Measurements from ENCODE around the gene IMMP2L. TPM values are rescaled to one million over a fixed set of nuclear protein-coding genes. Genes with fewer than 3 reads are reported as not detected.

Gene IMMP2L
- total and polyA plus RNA-seq, 4 donors, result 7.3 to 21.1 (median 12.4) TPM

DNA sequence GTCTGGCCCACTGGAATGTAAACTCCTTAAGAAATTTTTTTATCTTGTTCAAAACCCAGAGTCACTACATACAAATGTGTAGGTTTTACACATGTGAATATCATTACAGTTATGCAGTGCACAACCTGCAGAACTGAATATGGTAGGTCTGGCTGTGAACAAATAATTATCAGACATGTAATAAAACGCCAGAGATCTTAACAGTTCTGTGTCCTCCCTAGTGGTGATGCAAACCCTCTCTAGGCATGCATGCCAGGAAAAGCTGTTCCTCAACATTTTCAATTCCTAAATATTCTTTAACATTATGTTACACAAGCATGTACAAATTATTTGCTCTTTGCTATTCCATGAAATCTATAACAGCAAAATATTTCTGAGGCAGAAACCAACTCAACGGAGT, 124.6 kb downstream of the IMMP2L start:
- Histone ChIP-seq H3K27me3 (ENCODE audit: control insufficient read depth in 4 of 4, insufficient read depth in 4 of 4, low read length in 3 of 4) (no peaks in the 10 kb centered on the region), H3K36me3 (ENCODE audit: control insufficient read depth in 4 of 4, insufficient read depth in 3 of 4, low read depth in 1 of 4, low read length in 3 of 4) (no peaks in the 10 kb centered on the region), H3K4me1 (ENCODE audit: control insufficient read depth in 4 of 4, insufficient read depth in 4 of 4, low read length in 3 of 4) (no peaks in the 10 kb centered on the region), H3K27ac (ENCODE audit: low read depth in 1 of 2, low read length in 2 of 2) (no peak overlapping the region), H3K9ac (ENCODE audit: low read depth in 1 of 2, low read length in 2 of 2) (no peak overlapping the region), H3K9me3 (ENCODE audit: control insufficient read depth in 4 of 4, low read length in 3 of 4) (peaks cover 0 to 6% (median 1%) of the 10 kb centered on the region in 4 donors), H3K4me3 (ENCODE audit: low read depth in 1 of 3, low read length in 3 of 3) (no peak overlapping the region)
- 96% methylated on average over 2 of the region's 2 CpGs for WGBS
- TF ChIP-seq YY1 (IDR thresholded peaks at IDR 0.05) (no peak), JUND (IDR thresholded peaks at IDR 0.05) (no peak), HNF4A (conservative IDR thresholded peaks at IDR 0.05) (no peak), SP1 (IDR thresholded peaks at IDR 0.05) (no peak), TAF1 (conservative IDR thresholded peaks at IDR 0.05) (no peak), RXRA (IDR thresholded peaks at IDR 0.05) (no peak), RAD21 (IDR thresholded peaks at IDR 0.05) (no peak), FOXA1 (IDR thresholded peaks at IDR 0.05) (no peak), EGR1 (IDR thresholded peaks at IDR 0.05; ENCODE audit: low read depth in 2 of 2) (no peak), HNF4G (IDR thresholded peaks at IDR 0.05) (no peak), GABPA (IDR thresholded peaks at IDR 0.05 in 1 of 2, conservative IDR thresholded peaks at IDR 0.05 in 1 of 2) (no peak), NR2F2 (IDR thresholded peaks at IDR 0.05) (no peak), FOXA2 (IDR thresholded peaks at IDR 0.05) (no peak)
- TF ChIP-seq, protein P1, sequence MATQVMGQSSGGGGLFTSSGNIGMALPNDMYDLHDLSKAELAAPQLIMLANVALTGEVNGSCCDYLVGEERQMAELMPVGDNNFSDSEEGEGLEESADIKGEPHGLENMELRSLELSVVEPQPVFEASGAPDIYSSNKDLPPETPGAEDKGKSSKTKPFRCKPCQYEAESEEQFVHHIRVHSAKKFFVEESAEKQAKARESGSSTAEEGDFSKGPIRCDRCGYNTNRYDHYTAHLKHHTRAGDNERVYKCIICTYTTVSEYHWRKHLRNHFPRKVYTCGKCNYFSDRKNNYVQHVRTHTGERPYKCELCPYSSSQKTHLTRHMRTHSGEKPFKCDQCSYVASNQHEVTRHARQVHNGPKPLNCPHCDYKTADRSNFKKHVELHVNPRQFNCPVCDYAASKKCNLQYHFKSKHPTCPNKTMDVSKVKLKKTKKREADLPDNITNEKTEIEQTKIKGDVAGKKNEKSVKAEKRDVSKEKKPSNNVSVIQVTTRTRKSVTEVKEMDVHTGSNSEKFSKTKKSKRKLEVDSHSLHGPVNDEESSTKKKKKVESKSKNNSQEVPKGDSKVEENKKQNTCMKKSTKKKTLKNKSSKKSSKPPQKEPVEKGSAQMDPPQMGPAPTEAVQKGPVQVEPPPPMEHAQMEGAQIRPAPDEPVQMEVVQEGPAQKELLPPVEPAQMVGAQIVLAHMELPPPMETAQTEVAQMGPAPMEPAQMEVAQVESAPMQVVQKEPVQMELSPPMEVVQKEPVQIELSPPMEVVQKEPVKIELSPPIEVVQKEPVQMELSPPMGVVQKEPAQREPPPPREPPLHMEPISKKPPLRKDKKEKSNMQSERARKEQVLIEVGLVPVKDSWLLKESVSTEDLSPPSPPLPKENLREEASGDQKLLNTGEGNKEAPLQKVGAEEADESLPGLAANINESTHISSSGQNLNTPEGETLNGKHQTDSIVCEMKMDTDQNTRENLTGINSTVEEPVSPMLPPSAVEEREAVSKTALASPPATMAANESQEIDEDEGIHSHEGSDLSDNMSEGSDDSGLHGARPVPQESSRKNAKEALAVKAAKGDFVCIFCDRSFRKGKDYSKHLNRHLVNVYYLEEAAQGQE (IDR thresholded peaks at IDR 0.05), result no peak
- TF ChIP-seq, protein P2, sequence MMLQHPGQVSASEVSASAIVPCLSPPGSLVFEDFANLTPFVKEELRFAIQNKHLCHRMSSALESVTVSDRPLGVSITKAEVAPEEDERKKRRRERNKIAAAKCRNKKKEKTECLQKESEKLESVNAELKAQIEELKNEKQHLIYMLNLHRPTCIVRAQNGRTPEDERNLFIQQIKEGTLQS (IDR thresholded peaks at IDR 0.05), result no peak
- TF ChIP-seq, protein P3, sequence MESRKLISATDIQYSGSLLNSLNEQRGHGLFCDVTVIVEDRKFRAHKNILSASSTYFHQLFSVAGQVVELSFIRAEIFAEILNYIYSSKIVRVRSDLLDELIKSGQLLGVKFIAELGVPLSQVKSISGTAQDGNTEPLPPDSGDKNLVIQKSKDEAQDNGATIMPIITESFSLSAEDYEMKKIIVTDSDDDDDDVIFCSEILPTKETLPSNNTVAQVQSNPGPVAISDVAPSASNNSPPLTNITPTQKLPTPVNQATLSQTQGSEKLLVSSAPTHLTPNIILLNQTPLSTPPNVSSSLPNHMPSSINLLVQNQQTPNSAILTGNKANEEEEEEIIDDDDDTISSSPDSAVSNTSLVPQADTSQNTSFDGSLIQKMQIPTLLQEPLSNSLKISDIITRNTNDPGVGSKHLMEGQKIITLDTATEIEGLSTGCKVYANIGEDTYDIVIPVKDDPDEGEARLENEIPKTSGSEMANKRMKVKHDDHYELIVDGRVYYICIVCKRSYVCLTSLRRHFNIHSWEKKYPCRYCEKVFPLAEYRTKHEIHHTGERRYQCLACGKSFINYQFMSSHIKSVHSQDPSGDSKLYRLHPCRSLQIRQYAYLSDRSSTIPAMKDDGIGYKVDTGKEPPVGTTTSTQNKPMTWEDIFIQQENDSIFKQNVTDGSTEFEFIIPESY (IDR thresholded peaks at IDR 0.05), result no peak
- TF ChIP-seq, protein P4, sequence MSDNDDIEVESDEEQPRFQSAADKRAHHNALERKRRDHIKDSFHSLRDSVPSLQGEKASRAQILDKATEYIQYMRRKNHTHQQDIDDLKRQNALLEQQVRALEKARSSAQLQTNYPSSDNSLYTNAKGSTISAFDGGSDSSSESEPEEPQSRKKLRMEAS (IDR thresholded peaks at IDR 0.05), result no peak
- no peak for DNase-seq (ENCODE audit: low spot score)

DNA sequence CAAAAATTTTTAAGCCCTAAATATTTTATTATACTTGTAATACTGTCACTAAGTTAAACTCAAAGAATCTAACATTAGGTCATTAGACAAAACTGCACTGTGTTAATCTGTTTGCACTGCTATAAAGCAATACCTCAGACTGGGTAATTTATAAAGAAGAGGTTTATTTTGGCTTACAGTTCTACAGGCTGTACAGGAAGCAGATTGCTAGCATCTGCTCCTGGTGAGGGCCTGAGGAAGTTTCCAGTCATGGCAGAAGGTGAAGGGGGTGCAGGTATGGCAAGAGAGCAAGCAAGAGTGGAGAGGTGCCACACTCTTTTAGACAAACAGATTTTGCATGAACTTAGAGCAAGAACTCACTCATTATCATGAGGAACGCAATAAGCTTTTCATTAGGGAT, 125.7 kb downstream of the IMMP2L start:
- peaks cover 0 to 6% (median 1%) of the 10 kb centered on the region in 4 donors for H3K9me3 ChIP-seq (ENCODE audit: control insufficient read depth in 4 of 4, low read length in 3 of 4)
- TF ChIP-seq TAF1 (conservative IDR thresholded peaks at IDR 0.05), result no peak
- TF ChIP-seq, protein P2 (IDR thresholded peaks at IDR 0.05), result no peak
- TF ChIP-seq, protein P1 (IDR thresholded peaks at IDR 0.05), result no peak
- TF ChIP-seq HNF4A (conservative IDR thresholded peaks at IDR 0.05), result no peak
- TF ChIP-seq RXRA (IDR thresholded peaks at IDR 0.05), result no peak
- no peak for TF ChIP-seq RAD21 (IDR thresholded peaks at IDR 0.05)
- no peak for TF ChIP-seq FOXA1 (IDR thresholded peaks at IDR 0.05)
- no peak for TF ChIP-seq FOXA2 (IDR thresholded peaks at IDR 0.05)
- no peak for TF ChIP-seq YY1 (IDR thresholded peaks at IDR 0.05)
- TF ChIP-seq GABPA (IDR thresholded peaks at IDR 0.05 in 1 of 2, conservative IDR thresholded peaks at IDR 0.05 in 1 of 2), result no peak
- no peaks in the 10 kb centered on the region for H3K27me3 ChIP-seq (ENCODE audit: control insufficient read depth in 4 of 4, insufficient read depth in 4 of 4, low read length in 3 of 4)
- no peaks in the 10 kb centered on the region for H3K4me1 ChIP-seq (ENCODE audit: control insufficient read depth in 4 of 4, insufficient read depth in 4 of 4, low read length in 3 of 4)
- no peaks in the 10 kb centered on the region for H3K36me3 ChIP-seq (ENCODE audit: control insufficient read depth in 4 of 4, insufficient read depth in 3 of 4, low read depth in 1 of 4, low read length in 3 of 4)
- no peak overlapping the region for H3K27ac ChIP-seq (ENCODE audit: low read depth in 1 of 2, low read length in 2 of 2)
- 98% methylated on average over 1 of the region's 1 CpG for WGBS
- no peak overlapping the region for H3K9ac ChIP-seq (ENCODE audit: low read depth in 1 of 2, low read length in 2 of 2)
- no peak for DNase-seq (ENCODE audit: low spot score)
- no peak overlapping the region for H3K4me3 ChIP-seq (ENCODE audit: low read depth in 1 of 3, low read length in 3 of 3)

All from liver (tissue), 9 donors.